Liver (tissue), 3 donors: Measurements from ENCODE around the gene DST.
"Not testable (repeated sequence)": the region's sequence is repeated elsewhere in the genome, so short reads cannot be mapped to it uniquely, and the experiment has no call there.

ENCODE experiments used
- CTCF ChIP-seq: fragments of 150-350 bp; IDR thresholded peaks from 2 replicates; pipeline ENCODE4 v1.5.1; 2017; ENCODE audit warnings: improper control_type of control experiment, low read depth, low read length; ENCODE audit not compliant: missing input control
- FOXA1 ChIP-seq: IDR thresholded peaks from 2 replicates; pipeline ENCODE4 v1.6.1; 2016; ENCODE audit warnings: antibody characterized with exemption
- GABPA ChIP-seq, 2 donors: IDR thresholded peaks in 1 of 2; conservative IDR thresholded peaks in 1 of 2; 2 replicates each; pipeline ENCODE4 v1.6.1; 2016; ENCODE audit warnings: antibody characterized with exemption in 2 of 2, mild to moderate bottlenecking in 1 of 2, moderate library complexity in 1 of 2
- JUND ChIP-seq, 2 donors: IDR thresholded peaks; 2 replicates each; pipeline ENCODE4 v1.6.1; 2016; ENCODE audit warnings: antibody characterized with exemption in 2 of 2
- MAX ChIP-seq: IDR thresholded peaks from 2 replicates; pipeline ENCODE4 v1.6.1; 2016; ENCODE audit warnings: antibody characterized with exemption
- RAD21 ChIP-seq, 2 donors: IDR thresholded peaks; 2 replicates each; pipeline ENCODE4 v1.6.1; 2016; ENCODE audit warnings: antibody characterized with exemption in 2 of 2, mild to moderate bottlenecking in 2 of 2
- SP1 ChIP-seq: IDR thresholded peaks from 2 replicates; pipeline ENCODE4 v1.6.1; 2018; ENCODE audit warnings: antibody characterized with exemption, mild to moderate bottlenecking
- TAF1 ChIP-seq: conservative IDR thresholded peaks from 2 replicates; pipeline ENCODE4 v1.6.1; 2016; ENCODE audit warnings: antibody characterized with exemption, mild to moderate bottlenecking
- YY1 ChIP-seq: IDR thresholded peaks from 2 replicates; pipeline ENCODE4 v1.6.1; 2016; ENCODE audit warnings: antibody characterized with exemption, mild to moderate bottlenecking
- TF ChIP-seq, protein P1 (sequence below): IDR thresholded peaks from 2 replicates; pipeline ENCODE4 v1.6.1; 2016; ENCODE audit warnings: antibody characterized with exemption, mild to moderate bottlenecking
- TF ChIP-seq, protein P2 (sequence below): IDR thresholded peaks from 2 replicates; pipeline ENCODE4 v1.6.1; 2016; ENCODE audit warnings: antibody characterized with exemption
- TF ChIP-seq, protein P3 (sequence below): IDR thresholded peaks from 2 replicates; pipeline ENCODE4 v1.6.1; 2016; ENCODE audit warnings: antibody characterized with exemption
- donor health status: healthy.
- donor health status: healthy.

GRCh38 chr6:56562730-56563129 lies 80.0 kb downstream of the DST start:
- not testable (repeated sequence) for TF ChIP-seq CTCF; RAD21 (IDR thresholded peaks at IDR 0.05); SP1; TAF1; JUND (IDR thresholded peaks at IDR 0.05); YY1; MAX; FOXA1; GABPA (IDR thresholded peaks at IDR 0.05 in 1 of 2, conservative IDR thresholded peaks at IDR 0.05 in 1 of 2)
- TF ChIP-seq, protein P1, sequence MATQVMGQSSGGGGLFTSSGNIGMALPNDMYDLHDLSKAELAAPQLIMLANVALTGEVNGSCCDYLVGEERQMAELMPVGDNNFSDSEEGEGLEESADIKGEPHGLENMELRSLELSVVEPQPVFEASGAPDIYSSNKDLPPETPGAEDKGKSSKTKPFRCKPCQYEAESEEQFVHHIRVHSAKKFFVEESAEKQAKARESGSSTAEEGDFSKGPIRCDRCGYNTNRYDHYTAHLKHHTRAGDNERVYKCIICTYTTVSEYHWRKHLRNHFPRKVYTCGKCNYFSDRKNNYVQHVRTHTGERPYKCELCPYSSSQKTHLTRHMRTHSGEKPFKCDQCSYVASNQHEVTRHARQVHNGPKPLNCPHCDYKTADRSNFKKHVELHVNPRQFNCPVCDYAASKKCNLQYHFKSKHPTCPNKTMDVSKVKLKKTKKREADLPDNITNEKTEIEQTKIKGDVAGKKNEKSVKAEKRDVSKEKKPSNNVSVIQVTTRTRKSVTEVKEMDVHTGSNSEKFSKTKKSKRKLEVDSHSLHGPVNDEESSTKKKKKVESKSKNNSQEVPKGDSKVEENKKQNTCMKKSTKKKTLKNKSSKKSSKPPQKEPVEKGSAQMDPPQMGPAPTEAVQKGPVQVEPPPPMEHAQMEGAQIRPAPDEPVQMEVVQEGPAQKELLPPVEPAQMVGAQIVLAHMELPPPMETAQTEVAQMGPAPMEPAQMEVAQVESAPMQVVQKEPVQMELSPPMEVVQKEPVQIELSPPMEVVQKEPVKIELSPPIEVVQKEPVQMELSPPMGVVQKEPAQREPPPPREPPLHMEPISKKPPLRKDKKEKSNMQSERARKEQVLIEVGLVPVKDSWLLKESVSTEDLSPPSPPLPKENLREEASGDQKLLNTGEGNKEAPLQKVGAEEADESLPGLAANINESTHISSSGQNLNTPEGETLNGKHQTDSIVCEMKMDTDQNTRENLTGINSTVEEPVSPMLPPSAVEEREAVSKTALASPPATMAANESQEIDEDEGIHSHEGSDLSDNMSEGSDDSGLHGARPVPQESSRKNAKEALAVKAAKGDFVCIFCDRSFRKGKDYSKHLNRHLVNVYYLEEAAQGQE: not testable (repeated sequence)
- TF ChIP-seq, protein P2, sequence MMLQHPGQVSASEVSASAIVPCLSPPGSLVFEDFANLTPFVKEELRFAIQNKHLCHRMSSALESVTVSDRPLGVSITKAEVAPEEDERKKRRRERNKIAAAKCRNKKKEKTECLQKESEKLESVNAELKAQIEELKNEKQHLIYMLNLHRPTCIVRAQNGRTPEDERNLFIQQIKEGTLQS: not testable (repeated sequence)
- TF ChIP-seq, protein P3, sequence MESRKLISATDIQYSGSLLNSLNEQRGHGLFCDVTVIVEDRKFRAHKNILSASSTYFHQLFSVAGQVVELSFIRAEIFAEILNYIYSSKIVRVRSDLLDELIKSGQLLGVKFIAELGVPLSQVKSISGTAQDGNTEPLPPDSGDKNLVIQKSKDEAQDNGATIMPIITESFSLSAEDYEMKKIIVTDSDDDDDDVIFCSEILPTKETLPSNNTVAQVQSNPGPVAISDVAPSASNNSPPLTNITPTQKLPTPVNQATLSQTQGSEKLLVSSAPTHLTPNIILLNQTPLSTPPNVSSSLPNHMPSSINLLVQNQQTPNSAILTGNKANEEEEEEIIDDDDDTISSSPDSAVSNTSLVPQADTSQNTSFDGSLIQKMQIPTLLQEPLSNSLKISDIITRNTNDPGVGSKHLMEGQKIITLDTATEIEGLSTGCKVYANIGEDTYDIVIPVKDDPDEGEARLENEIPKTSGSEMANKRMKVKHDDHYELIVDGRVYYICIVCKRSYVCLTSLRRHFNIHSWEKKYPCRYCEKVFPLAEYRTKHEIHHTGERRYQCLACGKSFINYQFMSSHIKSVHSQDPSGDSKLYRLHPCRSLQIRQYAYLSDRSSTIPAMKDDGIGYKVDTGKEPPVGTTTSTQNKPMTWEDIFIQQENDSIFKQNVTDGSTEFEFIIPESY: not testable (repeated sequence)
